Liver (tissue), 9 donors: ENCODE data around the gene CARD11. TPM values are rescaled to one million over a fixed set of nuclear protein-coding genes. Genes with fewer than 3 reads are reported as not detected.

Experiments used
- DNase-seq: peaks from one replicate; pipeline ENCODE4 v3.0.0-alpha.2; 2017; ENCODE audit warnings: low spot score
- H3K27ac ChIP-seq, 2 donors: one replicate each; pipeline ENCODE4 v1.7.0; 2013; ENCODE audit warnings: inconsistent platforms in 2 of 2, low read length in 2 of 2, control low read depth in 1 of 2, low read depth in 1 of 2, mild to moderate bottlenecking in 1 of 2
- H3K27me3 ChIP-seq, 4 donors: one replicate each; pipeline versions ENCODE4 v1.6.1 to v1.7.0; 2013; ENCODE audit warnings: low read length in 3 of 4, inconsistent platforms in 1 of 4, mild to moderate bottlenecking in 1 of 4, moderate library complexity in 1 of 4; ENCODE audit not compliant: control insufficient read depth in 4 of 4, insufficient read depth in 4 of 4
- H3K36me3 ChIP-seq, 4 donors: one replicate each; pipeline versions ENCODE4 v1.6.1 to v1.7.0; 2013; ENCODE audit warnings: low read length in 3 of 4, mild to moderate bottlenecking in 3 of 4, low read depth in 1 of 4, moderate library complexity in 1 of 4; ENCODE audit not compliant: control insufficient read depth in 4 of 4, insufficient read depth in 3 of 4
- H3K4me1 ChIP-seq, 4 donors: one replicate each; pipeline versions ENCODE4 v1.6.1 to v1.7.0; 2013; ENCODE audit warnings: low read length in 3 of 4, mild to moderate bottlenecking in 3 of 4, moderate library complexity in 1 of 4; ENCODE audit not compliant: control insufficient read depth in 4 of 4, insufficient read depth in 4 of 4
- H3K4me3 ChIP-seq, 3 donors: one replicate each; pipeline versions ENCODE4 v1.6.1 to v1.7.0; 2013; ENCODE audit warnings: low read length in 3 of 3, control low read depth in 1 of 3, low read depth in 1 of 3, mild to moderate bottlenecking in 1 of 3
- H3K9ac ChIP-seq, 2 donors: one replicate each; pipeline ENCODE4 v1.7.0; 2013; ENCODE audit warnings: low read length in 2 of 2, mild to moderate bottlenecking in 2 of 2, moderate library complexity in 2 of 2, control low read depth in 1 of 2, low read depth in 1 of 2
- H3K9me3 ChIP-seq, 4 donors: one replicate each; pipeline versions ENCODE4 v1.6.1 to v1.7.0; 2013; ENCODE audit warnings: low read length in 3 of 4; ENCODE audit not compliant: control insufficient read depth in 4 of 4
- ATF3 ChIP-seq: IDR thresholded peaks from 2 replicates; pipeline ENCODE4 v1.6.1; 2016; ENCODE audit warnings: antibody characterized with exemption
- CTCF ChIP-seq: fragments of 150-350 bp; IDR thresholded peaks from 2 replicates; pipeline ENCODE4 v1.5.1; 2017; ENCODE audit warnings: improper control_type of control experiment, low read depth, low read length; ENCODE audit not compliant: missing input control
- EGR1 ChIP-seq, 2 donors: IDR thresholded peaks; 2 replicates each; pipeline ENCODE4 v1.6.1; 2016 to 2018; ENCODE audit warnings: antibody characterized with exemption in 2 of 2, low read depth in 2 of 2
- FOXA1 ChIP-seq: IDR thresholded peaks from 2 replicates; pipeline ENCODE4 v1.6.1; 2016; ENCODE audit warnings: antibody characterized with exemption
- FOXA2 ChIP-seq: IDR thresholded peaks from 2 replicates; pipeline ENCODE4 v1.6.1; 2016; ENCODE audit warnings: antibody characterized with exemption
- GABPA ChIP-seq, 2 donors: IDR thresholded peaks in 1 of 2; conservative IDR thresholded peaks in 1 of 2; 2 replicates each; pipeline ENCODE4 v1.6.1; 2016; ENCODE audit warnings: antibody characterized with exemption in 2 of 2, mild to moderate bottlenecking in 1 of 2, moderate library complexity in 1 of 2
- HNF4A ChIP-seq, 2 donors: conservative IDR thresholded peaks; 2 replicates each; pipeline ENCODE4 v1.6.1; 2016; ENCODE audit warnings: antibody characterized with exemption in 2 of 2, mild to moderate bottlenecking in 2 of 2
- HNF4G ChIP-seq: IDR thresholded peaks from 2 replicates; pipeline ENCODE4 v1.6.1; 2016; ENCODE audit warnings: antibody characterized with exemption
- JUND ChIP-seq, 2 donors: IDR thresholded peaks; 2 replicates each; pipeline ENCODE4 v1.6.1; 2016; ENCODE audit warnings: antibody characterized with exemption in 2 of 2
- MAX ChIP-seq: IDR thresholded peaks from 2 replicates; pipeline ENCODE4 v1.6.1; 2016; ENCODE audit warnings: antibody characterized with exemption
- NR2F2 ChIP-seq: IDR thresholded peaks from 2 replicates; pipeline ENCODE4 v1.6.1; 2016; ENCODE audit warnings: antibody characterized with exemption
- RAD21 ChIP-seq, 2 donors: IDR thresholded peaks; 2 replicates each; pipeline ENCODE4 v1.6.1; 2016; ENCODE audit warnings: antibody characterized with exemption in 2 of 2, mild to moderate bottlenecking in 2 of 2
- REST ChIP-seq: IDR thresholded peaks from 2 replicates; pipeline ENCODE4 v1.6.1; 2016; ENCODE audit warnings: antibody characterized with exemption, mild to moderate bottlenecking
- RXRA ChIP-seq, 2 donors: IDR thresholded peaks; 2 replicates each; pipeline ENCODE4 v1.6.1; 2017 to 2018; ENCODE audit warnings: antibody characterized with exemption in 2 of 2, mild to moderate bottlenecking in 1 of 2
- SP1 ChIP-seq: IDR thresholded peaks from 2 replicates; pipeline ENCODE4 v1.6.1; 2018; ENCODE audit warnings: antibody characterized with exemption, mild to moderate bottlenecking
- TAF1 ChIP-seq: conservative IDR thresholded peaks from 2 replicates; pipeline ENCODE4 v1.6.1; 2016; ENCODE audit warnings: antibody characterized with exemption, mild to moderate bottlenecking
- YY1 ChIP-seq: IDR thresholded peaks from 2 replicates; pipeline ENCODE4 v1.6.1; 2016; ENCODE audit warnings: antibody characterized with exemption, mild to moderate bottlenecking
- ZBTB33 ChIP-seq: IDR thresholded peaks from 2 replicates; pipeline ENCODE4 v1.6.1; 2016; ENCODE audit warnings: antibody characterized with exemption
- WGBS: extraction: QIAGEN DNeasy Blood & Tissue Kit; methylation state at CpG from one replicate; pipeline ENCODE4 v1.1.7; 2013; 5-methylcytosine and 5-hydroxymethylcytosine counted together
- polyA plus RNA-seq, 2 donors: library from polyadenylated mRNA; stranded (reverse) in 1 of 2; unstranded in 1 of 2; fragments of 200-250 nt in 1 of 2; fragments of >200 nt in 1 of 2; fragmentation: Nextera tagmentation in 1 of 2; extraction: Ambion mirVana in 1 of 2; gene quantifications; one replicate each; pipeline versions ENCODE4 v1.2.1 to v1.2.3, GENCODE V29; 2013 to 2015
- total RNA-seq, 2 donors: library from RNA; depleted of rRNA; stranded (reverse); fragments of >200 nt; gene quantifications; one replicate each; pipeline ENCODE4 v1.2.3, GENCODE V29; 2014
- donor health status: healthy.
- donor health status: healthy.
- donor health status: healthy.
- donor health status: healthy.
- donor health status: healthy.

CARD11 gene
- total and polyA plus RNA-seq, 4 donors, result 0.42 to 1.3 (median 0.83) TPM

- TF ChIP-seq MAX (no peak), FOXA2 (no peak), ZBTB33 (no peak), NR2F2 (no peak), RXRA (IDR thresholded peaks at IDR 0.05) (no peak), REST (no peak), SP1 (no peak), JUND (IDR thresholded peaks at IDR 0.05) (no peak), YY1 (no peak), EGR1 (IDR thresholded peaks at IDR 0.05; ENCODE audit: low read depth in 2 of 2) (no peak), TAF1 (no peak), FOXA1 (no peak), HNF4A (conservative IDR thresholded peaks at IDR 0.05) (no peak), CTCF (no peak), RAD21 (IDR thresholded peaks at IDR 0.05) (no peak), HNF4G (no peak), ATF3 (no peak)
These were observed 59.6 kb downstream of the CARD11 start for GRCh38 chr7:2984091-2984490.

GRCh38 chr7:2983586-2983985 lies 60.1 kb downstream of the CARD11 start:
- Histone ChIP-seq H3K4me3 (no peak overlapping the region), H3K9ac (no peak overlapping the region), H3K36me3 (no peaks in the 10 kb centered on the region), H3K4me1 (peaks cover 0 to 3% (median 0%) of the 10 kb centered on the region in 4 donors), H3K27me3 (peaks cover 0 to 5% (median under 1%) of the 10 kb centered on the region in 4 donors), H3K9me3 (peaks cover 0 to 3% (median under 1%) of the 10 kb centered on the region in 4 donors), H3K27ac (no peak overlapping the region)
- DNase-seq, result no peak
- 75% methylated on average over 6 of the region's 6 CpGs for WGBS
- TF ChIP-seq REST (no peak), EGR1 (IDR thresholded peaks at IDR 0.05; ENCODE audit: low read depth in 2 of 2) (no peak), RXRA (IDR thresholded peaks at IDR 0.05) (no peak), HNF4G (no peak), NR2F2 (no peak), GABPA (IDR thresholded peaks at IDR 0.05 in 1 of 2, conservative IDR thresholded peaks at IDR 0.05 in 1 of 2) (no peak), FOXA2 (no peak), SP1 (no peak), TAF1 (no peak), MAX (no peak), HNF4A (conservative IDR thresholded peaks at IDR 0.05) (no peak), ZBTB33 (no peak), FOXA1 (no peak)

More at GRCh38 chr7:2984091-2984490, 59.6 kb downstream of the CARD11 start:
- Histone ChIP-seq H3K27ac (no peak overlapping the region), H3K4me3 (no peak overlapping the region), H3K9ac (no peak overlapping the region), H3K4me1 (no peaks in the 10 kb centered on the region), H3K27me3 (peaks cover 0 to 5% (median under 1%) of the 10 kb centered on the region in 4 donors), H3K36me3 (no peaks in the 10 kb centered on the region), H3K9me3 (peaks cover 0 to 3% (median under 1%) of the 10 kb centered on the region in 4 donors)
- DNase-seq, result no peak
- 69% methylated on average over 6 of the region's 6 CpGs for WGBS
